HG02973 (cell line): ENCODE measurements around the gene SLC35F2.
"Not testable (repeated sequence)": the region's sequence is repeated elsewhere in the genome, so short reads cannot be mapped to it uniquely, and the experiment has no call there.

ENCODE experiments used
- ATAC-seq: cut with Tn5 transposase; IDR thresholded peaks from one replicate; pipeline ENCODE4 v1.9.1; 2021; ENCODE audit warnings: moderate library complexity; ENCODE audit not compliant: unreplicated experiment

Gene SLC35F2

GRCh38 chr11:107858217-107859070, at the start of gene SLC35F2:
SLC35F2 (minus strand) TSS chr11:107858787; CDS start chr11:107858767, 20 bp downstream.
- peak; percentile 85 for ATAC-seq

DNA sequence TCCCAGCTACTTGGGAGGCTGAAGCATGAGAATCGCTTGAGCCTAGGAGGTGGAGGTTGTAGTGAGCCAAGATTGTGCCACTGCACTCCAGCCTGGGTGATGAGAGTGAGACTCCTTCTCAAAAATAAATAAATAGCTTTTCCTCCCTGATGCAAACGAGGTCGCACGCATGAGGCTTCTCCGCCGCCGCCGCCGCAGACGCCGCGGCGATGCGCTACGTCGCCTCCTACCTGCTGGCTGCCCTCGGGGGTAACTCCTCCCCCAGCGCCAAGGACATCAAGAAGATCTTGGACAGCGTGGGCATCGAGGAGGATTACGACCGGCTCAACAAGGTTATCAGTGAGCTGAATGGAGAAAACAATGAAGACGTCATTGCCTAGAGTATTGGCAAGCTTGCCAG, 49.6 kb upstream of the SLC35F2 start:
- ATAC-seq, result no peak

GRCh38 chr11:107898270-107898669, 39.7 kb upstream of the SLC35F2 start:
- peak; percentile 67 for ATAC-seq

DNA sequence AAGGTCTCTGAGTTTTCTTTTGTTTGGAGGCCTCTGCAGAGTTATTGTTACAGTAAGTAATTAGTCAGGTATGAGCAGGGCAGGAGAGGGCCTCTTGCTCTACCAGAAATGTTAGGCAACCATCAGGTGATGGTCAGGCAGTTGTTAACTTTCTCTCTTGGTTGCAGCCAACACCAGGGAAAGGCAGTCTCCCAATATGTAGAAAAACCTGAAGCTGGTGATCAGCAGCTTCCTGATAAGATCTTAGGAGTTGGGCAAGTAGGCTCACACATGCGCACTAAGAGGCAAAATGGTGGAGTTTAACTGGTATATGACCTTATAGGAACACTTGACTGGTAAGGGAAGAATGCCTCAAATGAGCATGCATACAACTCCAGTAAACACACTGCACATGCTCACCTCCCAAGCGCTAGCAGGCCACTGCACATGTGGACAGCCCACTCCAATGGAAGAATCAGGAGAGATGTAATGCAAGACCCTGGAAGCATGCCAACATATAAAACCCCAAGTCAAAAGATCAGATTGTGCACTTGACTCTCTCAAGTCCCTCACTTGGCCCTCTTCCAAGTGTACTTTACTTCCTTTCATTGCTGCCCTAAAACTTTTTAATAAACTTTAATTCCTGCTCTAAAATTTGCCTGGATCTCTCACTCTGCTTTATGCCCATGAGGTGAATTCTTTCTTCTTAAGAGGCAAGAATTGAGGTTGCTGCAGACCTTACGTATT, 23.7 kb upstream of the SLC35F2 start:
- ATAC-seq, result no peak

- ATAC-seq, result not testable (repeated sequence)
Measured at GRCh38 chr11:107881471-107881870, 22.9 kb upstream of the SLC35F2 start.

- no peak for ATAC-seq
Measured at GRCh38 chr11:107876141-107876540, 17.6 kb upstream of the SLC35F2 start.

DNA sequence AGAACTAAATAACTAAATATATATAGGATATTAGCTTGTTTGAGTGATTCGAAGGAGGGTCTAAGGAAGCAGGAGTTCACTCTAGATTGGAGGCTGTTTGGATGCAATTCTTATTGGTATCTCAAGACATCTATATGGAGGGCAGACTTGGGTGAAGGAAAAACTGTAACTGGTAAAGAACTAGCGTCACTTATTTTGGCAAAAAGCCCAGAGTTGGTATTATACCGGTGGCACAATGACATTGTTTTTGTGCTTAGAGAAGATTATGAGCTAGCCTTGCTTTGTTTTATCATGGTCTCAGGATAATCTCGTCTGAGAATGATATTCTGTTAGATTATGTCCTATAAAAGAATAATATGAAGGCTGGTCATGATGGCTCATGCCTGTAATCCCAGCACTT, 6.0 kb upstream of the SLC35F2 start:
- ATAC-seq, result peak; percentile 6

GRCh38 chr11:107860688-107861087, 2.1 kb upstream of the SLC35F2 start:
- no peak for ATAC-seq

DNA sequence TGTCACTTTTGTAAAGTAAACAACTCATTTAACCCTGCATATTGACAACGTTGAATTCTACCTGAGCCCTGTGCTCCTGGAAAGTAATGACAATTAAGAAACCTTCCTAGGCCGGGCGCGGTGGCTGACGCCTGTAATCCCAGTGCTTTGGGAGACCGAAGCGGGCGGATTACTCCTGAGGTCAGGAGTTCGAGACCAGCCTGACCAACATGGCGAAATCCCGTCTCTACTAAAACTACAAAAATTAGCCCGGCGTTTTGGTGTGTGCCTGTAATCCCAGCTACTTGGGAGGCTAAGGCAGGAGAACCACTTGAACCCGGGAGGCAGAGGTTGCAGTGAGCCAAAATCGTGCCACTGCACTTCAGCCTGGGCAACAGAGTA, 1.6 kb upstream of the SLC35F2 start:
- not testable (repeated sequence) for ATAC-seq

DNA sequence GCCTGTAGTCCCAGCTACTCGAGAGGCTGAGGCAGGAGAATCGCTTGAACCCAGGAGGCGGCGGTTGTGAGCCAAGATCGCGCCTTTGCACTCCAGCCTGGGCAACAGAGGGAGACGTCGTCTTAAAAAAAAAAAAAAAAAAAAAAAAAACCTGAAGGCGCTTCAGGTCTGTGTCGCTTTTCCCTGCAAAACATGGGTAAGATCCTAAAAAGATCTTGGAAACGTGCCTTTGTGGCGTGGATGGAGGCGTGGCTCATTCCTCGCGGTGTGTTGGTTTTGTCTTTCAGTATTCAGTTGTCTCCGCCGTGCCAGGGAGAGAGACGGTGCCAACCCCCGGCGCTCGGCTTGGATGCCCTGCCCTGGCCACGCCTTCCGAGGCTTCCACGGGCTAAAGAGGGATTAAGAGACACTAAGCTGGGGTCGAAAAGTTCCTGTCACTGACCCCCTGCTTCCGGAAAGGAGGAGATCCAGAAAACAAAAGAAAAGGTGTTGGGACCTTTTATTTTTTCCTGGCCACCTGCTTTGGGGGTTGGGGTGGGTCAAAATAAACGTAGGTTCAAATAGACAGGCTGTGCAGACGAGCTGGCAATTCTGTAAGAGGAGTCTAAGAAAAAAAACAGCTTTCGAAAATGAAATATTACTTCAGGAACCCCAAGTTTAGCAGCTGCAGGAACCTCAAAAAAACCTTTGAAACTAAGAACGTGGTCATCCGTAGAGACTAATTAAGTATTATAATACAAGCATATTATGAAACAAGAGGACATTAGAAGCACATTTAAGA, 1.1 kb upstream of the SLC35F2 start:
- ATAC-seq, result no peak

DNA sequence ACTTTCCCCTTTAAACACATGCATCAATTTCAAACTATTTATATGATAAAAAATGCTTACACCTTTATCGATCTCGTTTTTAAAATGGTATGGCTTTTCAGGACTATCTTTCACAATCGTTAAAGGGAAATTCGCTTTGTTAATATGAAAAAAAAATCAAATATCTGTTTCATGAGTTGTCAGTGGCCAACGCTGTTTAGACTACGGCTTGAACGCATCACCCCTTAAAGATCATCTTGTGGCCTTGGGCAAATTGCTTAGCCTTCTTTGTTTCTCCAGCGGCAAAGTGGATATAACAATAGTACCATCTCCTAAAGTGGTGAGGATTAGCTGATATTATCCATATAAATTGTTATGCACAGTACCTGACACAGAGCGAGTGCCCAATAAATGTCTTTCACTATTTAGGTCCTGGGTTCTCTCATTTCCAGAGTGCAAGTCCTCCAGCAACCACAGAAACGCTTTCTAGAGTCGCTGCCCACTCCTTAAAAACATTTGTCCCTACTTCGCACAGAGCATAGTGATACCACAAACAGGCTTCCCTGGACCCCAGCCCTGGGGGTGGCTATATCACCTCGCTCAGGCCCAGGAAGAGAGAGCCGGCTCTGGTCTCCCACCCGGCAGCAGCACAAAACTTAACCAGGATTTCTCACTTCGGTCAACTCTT, 904 bp downstream of the SLC35F2 start:
- peak; percentile 19 for ATAC-seq

- ATAC-seq, result no peak
Measured at GRCh38 chr11:107856981-107857517, 1.5 kb downstream of the SLC35F2 start.

GRCh38 chr11:107856180-107856980, 2.2 kb downstream of the SLC35F2 start:
- ATAC-seq, result no peak

- ATAC-seq, result no peak
Measured at GRCh38 chr11:107853070-107853469, 5.5 kb downstream of the SLC35F2 start.

DNA sequence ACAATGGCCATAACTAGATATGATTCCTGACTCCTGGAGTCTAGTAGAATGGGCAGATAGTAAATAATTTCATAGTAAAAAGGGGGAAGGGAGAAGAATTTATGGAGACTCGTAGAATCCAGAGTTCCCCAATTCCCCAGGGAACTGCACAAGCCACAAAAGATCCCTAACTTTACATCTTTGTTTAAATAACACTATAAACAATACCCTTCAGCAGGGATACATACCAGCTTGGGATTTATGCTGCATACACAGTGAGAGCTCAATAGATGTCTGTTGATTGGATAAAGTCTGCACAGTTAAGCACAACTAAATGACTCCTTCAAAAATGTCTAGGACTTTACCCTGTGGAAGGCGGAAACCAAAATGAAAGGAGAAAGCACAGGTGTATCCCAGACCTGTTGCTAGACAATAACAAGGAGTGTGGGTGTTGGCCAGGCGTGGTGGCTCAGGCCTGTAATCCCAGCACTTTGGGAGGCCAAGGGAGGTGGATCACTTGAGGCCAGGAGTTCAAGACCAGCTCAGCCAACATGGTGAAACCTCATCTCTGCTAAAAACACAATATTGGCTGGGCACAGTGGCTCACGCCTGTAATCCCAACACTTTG, 6.8 kb downstream of the SLC35F2 start:
- ATAC-seq, result no peak

DNA sequence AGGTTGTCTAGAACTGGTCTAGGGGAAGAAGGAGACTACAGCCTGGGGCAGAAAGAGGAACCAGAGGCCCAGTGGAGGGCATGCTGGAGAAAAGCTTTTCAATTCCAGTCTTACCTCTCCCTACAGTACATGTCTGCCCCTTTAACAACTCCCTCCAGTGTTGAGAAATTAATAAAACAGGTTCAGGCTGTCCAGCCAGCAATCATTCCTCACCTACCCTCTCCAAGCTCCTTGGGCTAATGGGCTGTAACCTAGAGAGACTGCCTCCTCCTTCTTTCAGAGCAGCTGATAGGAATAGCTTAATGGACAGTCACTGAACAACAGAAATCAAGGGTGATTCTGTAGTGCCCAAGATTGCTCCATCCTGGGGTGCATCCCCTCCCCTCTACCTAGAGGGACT, 8.8 kb downstream of the SLC35F2 start:
- ATAC-seq, result no peak

DNA sequence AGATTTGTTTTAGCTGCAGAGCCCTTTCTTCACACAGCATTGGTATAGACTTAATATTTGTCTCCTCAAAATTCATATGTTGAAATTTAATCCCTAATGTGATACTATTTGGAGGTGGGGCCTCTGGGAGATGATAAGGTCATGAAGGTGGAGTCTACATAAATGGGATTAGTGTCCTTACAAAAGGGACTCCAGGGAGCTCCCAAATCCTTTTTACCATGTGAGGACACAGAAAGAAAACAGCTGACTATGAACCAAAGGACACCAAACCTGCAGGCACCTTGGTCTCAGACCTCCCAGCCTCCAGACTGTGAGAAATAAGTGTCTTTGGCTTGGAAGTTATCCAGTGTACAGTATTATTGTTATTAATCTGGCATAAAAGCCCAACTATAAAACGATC, 10.2 kb downstream of the SLC35F2 start:
- ATAC-seq, result no peak

GRCh38 chr11:107847184-107847583, 11.4 kb downstream of the SLC35F2 start:
- no peak for ATAC-seq

DNA sequence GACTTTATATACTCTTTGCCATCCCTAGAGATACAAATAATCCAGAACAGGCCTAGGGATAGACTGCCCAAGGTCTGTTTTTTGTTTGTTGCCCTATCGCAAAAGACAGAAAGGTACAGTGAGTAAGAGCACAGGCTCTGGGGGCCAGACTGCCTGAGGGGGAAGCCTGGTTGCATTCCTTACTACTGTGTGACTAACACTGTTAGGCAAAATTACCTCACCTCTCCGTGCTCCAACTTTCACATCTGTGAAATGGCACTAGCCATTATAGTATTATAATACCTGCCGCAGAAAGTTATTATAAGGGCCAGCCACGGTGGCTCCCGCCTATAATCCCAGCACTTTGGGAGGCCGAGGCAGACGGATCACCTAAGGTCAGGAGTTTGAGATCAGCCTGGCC, 14.5 kb downstream of the SLC35F2 start:
- ATAC-seq, result no peak
